Osteoblast (primary cell): Measurements from ENCODE around the gene KCTD2. TPM values are rescaled to one million over a fixed set of nuclear protein-coding genes. Genes with fewer than 3 reads are reported as not detected.

ENCODE experiments used
- DNase-seq: peaks from one replicate; pipeline ENCODE4 v3.0.0; 2011; ENCODE audit warnings: low spot score, mixed read lengths; ENCODE audit not compliant: insufficient read length; ENCODE audit errors: missing footprints
- H2AFZ ChIP-seq: 2 replicates; pipeline ENCODE4 v1.6.0; 2011; ENCODE audit warnings: mild to moderate bottlenecking, low read length
- H3K27ac ChIP-seq: 2 replicates; pipeline ENCODE4 v1.5.1; 2011; ENCODE audit warnings: mild to moderate bottlenecking, low read depth, low read length, moderate library complexity
- H3K27me3 ChIP-seq: 2 replicates; pipeline ENCODE4 v1.6.0; 2012; ENCODE audit warnings: mild to moderate bottlenecking, control low read depth, inconsistent platforms, low read length, moderate library complexity; ENCODE audit not compliant: insufficient read depth
- H3K36me3 ChIP-seq: 2 replicates; pipeline ENCODE4 v1.5.1; 2011; ENCODE audit warnings: mild to moderate bottlenecking, low read length, control low read depth, moderate library complexity; ENCODE audit not compliant: insufficient read depth
- H3K4me1 ChIP-seq: 2 replicates; pipeline ENCODE4 v1.5.1; 2011; ENCODE audit warnings: mild to moderate bottlenecking, low read length, control low read depth, moderate library complexity; ENCODE audit not compliant: insufficient read depth
- H3K4me2 ChIP-seq: 2 replicates; pipeline ENCODE4 v1.6.0; 2011; ENCODE audit warnings: mild to moderate bottlenecking, low read length; ENCODE audit not compliant: insufficient read depth
- H3K4me3 ChIP-seq: fragments of 200-600 bp; sonication (generic); 3 replicates; pipeline ENCODE4 v1.5.1; 2012; ENCODE audit warnings: mild to moderate bottlenecking, low read length, inconsistent platforms; ENCODE audit not compliant: insufficient read depth
- H3K79me2 ChIP-seq: 2 replicates; pipeline ENCODE4 v1.6.0; 2012; ENCODE audit warnings: mild to moderate bottlenecking, low read length, control low read depth, inconsistent platforms; ENCODE audit not compliant: insufficient read depth
- H3K9me3 ChIP-seq: 2 replicates; pipeline ENCODE4 v1.5.1; 2011; ENCODE audit warnings: low read depth, low read length, control low read depth
- H4K20me1 ChIP-seq: 2 replicates; pipeline ENCODE4 v1.6.0; 2012; ENCODE audit warnings: mild to moderate bottlenecking, low read length, control low read depth; ENCODE audit not compliant: insufficient read depth
- CTCF ChIP-seq: IDR thresholded peaks from 2 replicates; pipeline ENCODE4 v1.5.1; 2011; ENCODE audit warnings: mild to moderate bottlenecking, low read depth, low read length, moderate library complexity; ENCODE audit errors: extremely low read depth
- total RNA-seq: library from RNA; depleted of rRNA; stranded (reverse); fragments of >200 nt; gene quantifications from 2 replicates; pipeline ENCODE4 v1.2.3, GENCODE V29; 2012

Gene KCTD2
- total RNA-seq, 1 donor: 20.3 TPM

GRCh38 chr17:75086496-75087181 lies 39.6 kb downstream of the KCTD2 start:
- TF ChIP-seq CTCF: no peak
- no peaks in the 10 kb centered on the region for H3K27me3 ChIP-seq
- no peaks in the 10 kb centered on the region for H3K36me3 ChIP-seq
- no peak overlapping the region for H2AFZ ChIP-seq
- H3K4me3 ChIP-seq: no peak overlapping the region
- H3K4me2 ChIP-seq: no peak overlapping the region
- H4K20me1 ChIP-seq: peaks cover 8% of the 10 kb centered on the region
- DNase-seq: peak; percentile 54
- H3K9me3 ChIP-seq: no peaks in the 10 kb centered on the region
- peaks cover 13% of the 10 kb centered on the region for H3K79me2 ChIP-seq
- no peak overlapping the region for H3K27ac ChIP-seq
- H3K4me1 ChIP-seq: peaks cover 37% of the 10 kb centered on the region

- Histone ChIP-seq H3K79me2 (peaks cover 19% of the 10 kb centered on the region), H2AFZ (peak overlapping the region; percentile 64), H3K4me3 (peak overlapping the region; percentile 82), H3K9me3 (no peaks in the 10 kb centered on the region), H3K27ac (peak overlapping the region; percentile 12), H3K36me3 (no peaks in the 10 kb centered on the region), H3K4me1 (peaks cover 37% of the 10 kb centered on the region), H4K20me1 (peaks cover 13% of the 10 kb centered on the region), H3K27me3 (no peaks in the 10 kb centered on the region), H3K4me2 (peak overlapping the region; percentile 88)
- peak; percentile 41 for DNase-seq
- TF ChIP-seq CTCF: no peak
Measured at GRCh38 chr17:75087182-75087557, 40.1 kb downstream of the KCTD2 start.

- H3K9me3 ChIP-seq: no peaks in the 10 kb centered on the region
- H3K4me2 ChIP-seq: peak within 1 kb of the TSS; percentile 88
- H2AFZ ChIP-seq: peak within 1 kb of the TSS; percentile 64
- no peak for TF ChIP-seq CTCF
- H3K36me3 ChIP-seq: no peaks in the 10 kb centered on the region
- peaks cover 34% of the 10 kb centered on the region for H3K4me1 ChIP-seq
- no peaks in the 10 kb centered on the region for H3K27me3 ChIP-seq
- peak within 1 kb of the TSS; percentile 69 for H3K27ac ChIP-seq
- H4K20me1 ChIP-seq: peaks cover 13% of the 10 kb centered on the region
- H3K4me3 ChIP-seq: peak within 1 kb of the TSS; percentile 82
- peaks cover 23% of the 10 kb centered on the region for H3K79me2 ChIP-seq
- DNase-seq: peak; percentile 94
Measured at GRCh38 chr17:75087558-75088453, 40.8 kb downstream of the KCTD2 start, which contains the start of gene SLC16A5. TSS of gene SLC16A5 (plus strand) at chr17:75087954. CDS start at chr17:75093637, 5,683 bp downstream.
